ENCODE data around the gene MIPEP.

- TF ChIP-seq CTCF (IDR thresholded peaks at IDR 0.05) (no peak), POLR2A (IDR thresholded peaks at IDR 0.05) (no peak), POLR2AphosphoS5 (IDR thresholded peaks at IDR 0.05) (peak; percentile 24)
Observed at GRCh38 chr13:23722726-23723453, 166.3 kb downstream of the MIPEP start.

All from prostate gland (tissue), 2 donors.